Colonic mucosa (tissue), 4 donors: ENCODE data around the gene LUM. TPM values are rescaled to one million over a fixed set of nuclear protein-coding genes. Genes with fewer than 3 reads are reported as not detected.

ENCODE experiments used
- DNase-seq: peaks from one replicate; pipeline ENCODE4 v3.0.0-alpha.2; 2020
- H3K27ac ChIP-seq: fragments of 200-600 bp; one replicate; pipeline ENCODE4 v1.8.0; 2021
- H3K27me3 ChIP-seq: fragments of 200-600 bp; one replicate; pipeline ENCODE4 v1.8.0; 2021
- H3K36me3 ChIP-seq: fragments of 200-600 bp; one replicate; pipeline ENCODE4 v1.8.0; 2021
- H3K4me1 ChIP-seq: fragments of 200-600 bp; one replicate; pipeline ENCODE4 v1.8.0; 2021; ENCODE audit warnings: mild to moderate bottlenecking
- H3K4me3 ChIP-seq: fragments of 200-600 bp; one replicate; pipeline ENCODE4 v1.8.0; 2021
- H3K9ac ChIP-seq, 2 donors: one replicate each; pipeline ENCODE4 v1.7.0; 2013; ENCODE audit warnings: control low read depth in 2 of 2, low read depth in 2 of 2, low read length in 2 of 2
- H3K9me3 ChIP-seq: fragments of 200-600 bp; one replicate; pipeline ENCODE4 v1.8.0; 2021
- intact Hi-C: fragments of 100-400 bp; cut with DNase I; formaldehyde crosslinking; loops from one replicate; pipeline ENCODE4 v1.14.1; 2022
- total RNA-seq, 2 donors: library from RNA; stranded (reverse); fragmentation: NEBNext Ultra II Directional in 1 of 2; extraction: Animal tissue kit (Norgen Biotek cat#: 25700) in 1 of 2; gene quantifications; one replicate each; pipeline ENCODE4 v1.2.1, GENCODE V29; 2021
- TF ChIP-seq, protein P1 (sequence below): fragments of 200-600 bp; IDR thresholded peaks from one replicate; pipeline ENCODE4 v1.8.0; 2022; ENCODE audit warnings: antibody characterized with exemption, mild to moderate bottlenecking
- donor health status: healthy.
- donor health status: DM: no; HTN: no; CAD: no.
- donor health status: DM: no; HTN: no; CAD: no.

Gene LUM
- total RNA-seq, 2 donors from 2014 or later = 26.1 to 102 TPM

DNA sequence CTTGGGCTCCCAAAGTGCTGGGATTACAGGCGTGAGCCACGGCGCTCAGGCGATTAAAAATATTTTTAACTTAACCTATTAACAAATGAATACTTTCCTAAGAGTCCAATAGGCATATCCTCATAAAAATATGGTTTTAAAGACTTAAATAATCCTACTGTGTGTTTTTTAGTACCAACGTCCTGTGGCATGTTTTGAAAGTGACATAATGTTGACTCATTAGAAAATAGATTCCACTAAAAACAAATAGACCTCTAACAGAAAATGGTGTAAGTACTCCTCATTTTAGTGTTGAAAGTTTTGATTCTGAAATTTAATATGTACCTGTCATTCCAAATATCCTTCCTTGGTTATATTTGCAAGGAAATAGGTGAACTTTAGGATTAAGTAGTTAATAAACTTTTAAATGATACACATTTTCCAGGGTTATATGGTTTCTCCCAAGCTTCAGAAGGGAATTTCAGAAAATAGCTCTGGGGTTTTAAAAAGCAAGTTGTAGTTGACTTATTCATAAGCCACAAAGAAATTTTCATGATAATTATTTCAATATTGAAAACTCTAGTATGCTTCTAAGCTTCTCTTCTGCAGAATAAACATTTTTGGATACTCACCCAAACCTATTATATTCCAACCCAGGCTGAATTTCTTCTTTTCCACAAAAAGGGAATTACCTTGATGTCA, 12.1 kb upstream of the LUM start:
- Histone ChIP-seq H3K9me3 (no peaks in the 10 kb centered on the region), H3K27ac (no peak overlapping the region), H3K36me3 (no peaks in the 10 kb centered on the region), H3K4me1 (no peaks in the 10 kb centered on the region), H3K27me3 (no peaks in the 10 kb centered on the region), H3K9ac (no peak overlapping the region), H3K4me3 (no peak overlapping the region)
- intact Hi-C loops = no loop called here
- no peak for DNase-seq
- TF ChIP-seq, protein P1, sequence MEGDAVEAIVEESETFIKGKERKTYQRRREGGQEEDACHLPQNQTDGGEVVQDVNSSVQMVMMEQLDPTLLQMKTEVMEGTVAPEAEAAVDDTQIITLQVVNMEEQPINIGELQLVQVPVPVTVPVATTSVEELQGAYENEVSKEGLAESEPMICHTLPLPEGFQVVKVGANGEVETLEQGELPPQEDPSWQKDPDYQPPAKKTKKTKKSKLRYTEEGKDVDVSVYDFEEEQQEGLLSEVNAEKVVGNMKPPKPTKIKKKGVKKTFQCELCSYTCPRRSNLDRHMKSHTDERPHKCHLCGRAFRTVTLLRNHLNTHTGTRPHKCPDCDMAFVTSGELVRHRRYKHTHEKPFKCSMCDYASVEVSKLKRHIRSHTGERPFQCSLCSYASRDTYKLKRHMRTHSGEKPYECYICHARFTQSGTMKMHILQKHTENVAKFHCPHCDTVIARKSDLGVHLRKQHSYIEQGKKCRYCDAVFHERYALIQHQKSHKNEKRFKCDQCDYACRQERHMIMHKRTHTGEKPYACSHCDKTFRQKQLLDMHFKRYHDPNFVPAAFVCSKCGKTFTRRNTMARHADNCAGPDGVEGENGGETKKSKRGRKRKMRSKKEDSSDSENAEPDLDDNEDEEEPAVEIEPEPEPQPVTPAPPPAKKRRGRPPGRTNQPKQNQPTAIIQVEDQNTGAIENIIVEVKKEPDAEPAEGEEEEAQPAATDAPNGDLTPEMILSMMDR = no peak

DNA sequence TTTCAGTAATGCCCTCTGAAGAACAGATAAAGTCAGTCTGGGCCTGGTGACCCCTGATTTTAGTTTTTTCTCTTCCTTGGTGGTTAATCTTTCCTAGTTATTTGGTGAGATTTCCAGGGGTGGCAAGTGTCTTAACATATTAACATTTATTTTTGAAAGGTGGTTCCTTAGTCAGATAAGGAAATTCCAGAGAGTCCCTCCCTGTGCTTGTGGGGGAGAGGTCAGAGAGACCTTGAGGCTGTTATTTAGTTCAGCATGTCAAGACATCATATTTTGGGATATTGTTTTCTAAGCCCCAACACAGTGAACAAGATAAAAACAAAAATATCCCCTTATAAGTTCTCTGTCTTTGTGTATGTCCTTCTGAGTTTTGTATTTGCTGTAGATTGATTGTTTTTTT, 9.5 kb upstream of the LUM start:
- Histone ChIP-seq H3K9me3 (no peaks in the 10 kb centered on the region), H3K4me1 (no peaks in the 10 kb centered on the region), H3K27me3 (no peaks in the 10 kb centered on the region), H3K36me3 (no peaks in the 10 kb centered on the region), H3K27ac (no peak overlapping the region), H3K9ac (no peak overlapping the region), H3K4me3 (no peak overlapping the region)
- TF ChIP-seq, protein P1 = no peak
- intact Hi-C loops = no loop called here
- DNase-seq = no peak

DNA sequence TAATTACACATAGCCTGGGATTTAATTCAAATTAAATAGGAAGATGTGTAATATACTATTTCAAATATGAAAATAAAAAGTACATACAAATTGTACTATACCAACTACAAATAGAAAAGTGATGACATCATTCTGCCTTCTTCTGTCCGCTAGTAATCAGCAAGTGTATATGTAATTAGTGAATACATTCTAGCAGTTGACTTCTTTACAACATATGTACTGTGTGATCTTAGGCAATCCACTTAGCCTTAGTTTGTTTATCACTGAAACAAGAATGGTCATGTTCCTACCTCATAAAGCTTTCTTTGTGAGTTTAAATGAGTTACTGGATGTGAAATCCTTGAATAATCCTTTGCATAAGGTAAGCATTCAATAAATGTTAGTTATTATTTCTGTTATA, 7.8 kb upstream of the LUM start:
- no peaks in the 10 kb centered on the region for H3K4me1 ChIP-seq
- H3K9ac ChIP-seq = no peak overlapping the region
- H3K9me3 ChIP-seq = no peaks in the 10 kb centered on the region
- TF ChIP-seq, protein P1 = no peak
- H3K27me3 ChIP-seq = no peaks in the 10 kb centered on the region
- no peaks in the 10 kb centered on the region for H3K36me3 ChIP-seq
- intact Hi-C loops = no loop called here
- H3K4me3 ChIP-seq = no peak overlapping the region
- H3K27ac ChIP-seq = no peak overlapping the region
- DNase-seq = no peak

DNA sequence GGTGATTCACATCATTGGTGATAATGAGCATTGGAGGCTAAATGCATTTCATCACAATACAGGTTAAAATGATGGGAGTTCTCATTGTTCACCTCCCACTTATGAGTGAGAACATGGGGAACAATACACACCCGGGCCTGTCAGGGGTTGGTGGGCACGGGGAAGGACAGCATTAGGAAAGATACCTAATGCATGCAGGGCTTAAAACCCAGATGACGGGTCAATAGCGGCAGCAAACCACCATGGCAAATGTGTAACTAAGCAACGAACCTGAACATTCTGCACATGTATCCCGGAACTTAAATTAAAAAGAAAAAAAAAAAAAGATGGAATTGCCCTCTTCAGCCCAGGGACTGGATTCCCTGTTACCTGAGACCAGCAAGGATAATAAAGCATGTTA, 2.3 kb upstream of the LUM start:
- no peak for DNase-seq
- H3K4me1 ChIP-seq = no peaks in the 10 kb centered on the region
- H3K9me3 ChIP-seq = no peaks in the 10 kb centered on the region
- TF ChIP-seq, protein P1 = no peak
- intact Hi-C loops = no loop called here
- no peak overlapping the region for H3K4me3 ChIP-seq
- no peaks in the 10 kb centered on the region for H3K27me3 ChIP-seq
- H3K27ac ChIP-seq = no peak overlapping the region
- no peaks in the 10 kb centered on the region for H3K36me3 ChIP-seq
- H3K9ac ChIP-seq = no peak overlapping the region

DNA sequence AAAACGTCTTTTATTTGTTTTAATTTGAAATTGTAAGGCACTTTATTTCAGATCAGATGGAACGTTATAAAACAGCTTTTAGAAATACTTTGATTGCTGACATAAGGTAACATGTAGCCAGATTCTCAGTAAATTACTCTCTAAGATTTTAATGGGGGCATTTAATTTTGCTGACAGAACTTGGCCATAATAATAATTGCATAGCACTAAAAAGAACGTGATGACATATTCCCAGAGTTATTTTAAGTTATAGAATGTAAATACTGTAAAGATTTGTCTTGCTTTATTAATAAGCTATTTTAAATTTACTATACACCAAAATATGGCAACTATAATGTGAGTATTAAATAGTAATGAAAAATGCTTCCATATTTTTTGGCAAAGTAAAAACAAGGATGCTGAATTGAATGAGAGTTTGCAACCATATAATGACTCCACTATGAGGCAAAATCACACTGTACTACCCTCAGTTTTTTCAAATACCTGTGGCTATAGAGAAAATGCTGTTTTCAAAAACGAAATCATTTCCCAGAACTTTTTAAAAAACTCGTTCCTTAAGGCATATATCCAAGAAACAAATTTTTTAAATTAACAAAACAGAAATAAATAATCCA, 876 bp downstream of the LUM start:
- Histone ChIP-seq H3K9me3 (no peaks in the 10 kb centered on the region), H3K4me1 (no peaks in the 10 kb centered on the region), H3K9ac (peak overlapping the region in 1 of 2 donors; percentile 19), H3K27ac (no peak overlapping the region), H3K27me3 (no peaks in the 10 kb centered on the region), H3K4me3 (no peak overlapping the region), H3K36me3 (no peaks in the 10 kb centered on the region)
- intact Hi-C loops = no loop called here
- no peak for DNase-seq
- TF ChIP-seq, protein P1 = no peak
